K562 (cell line): ENCODE measurements around the gene CAPN12.
"Not testable (repeated sequence)": the region's sequence is repeated elsewhere in the genome, so short reads cannot be mapped to it uniquely, and the experiment has no call there.

Source experiments
- TAL1 ChIP-seq: fragments of 450-650 bp; IDR thresholded peaks from 2 replicates; pipeline ENCODE4 v1.6.1; 2016; ENCODE audit warnings: mild to moderate bottlenecking
- TF ChIP-seq, protein P1 (sequence below), 2 experiments: fragments of 450-650 bp in 1 of 2; sonication (generic) in 1 of 2; formaldehyde crosslinking in 1 of 2; IDR thresholded peaks in 1 of 2; conservative IDR thresholded peaks in 1 of 2; 2 replicates each; pipeline versions ENCODE4 v1.6.1 to v1.8.1; 2016 to 2023; ENCODE audit warnings: mild to moderate bottlenecking in 2 of 2, moderate library complexity in 2 of 2, inconsistent platforms in 1 of 2, missing genetic modification reagents in 1 of 2

DNA sequence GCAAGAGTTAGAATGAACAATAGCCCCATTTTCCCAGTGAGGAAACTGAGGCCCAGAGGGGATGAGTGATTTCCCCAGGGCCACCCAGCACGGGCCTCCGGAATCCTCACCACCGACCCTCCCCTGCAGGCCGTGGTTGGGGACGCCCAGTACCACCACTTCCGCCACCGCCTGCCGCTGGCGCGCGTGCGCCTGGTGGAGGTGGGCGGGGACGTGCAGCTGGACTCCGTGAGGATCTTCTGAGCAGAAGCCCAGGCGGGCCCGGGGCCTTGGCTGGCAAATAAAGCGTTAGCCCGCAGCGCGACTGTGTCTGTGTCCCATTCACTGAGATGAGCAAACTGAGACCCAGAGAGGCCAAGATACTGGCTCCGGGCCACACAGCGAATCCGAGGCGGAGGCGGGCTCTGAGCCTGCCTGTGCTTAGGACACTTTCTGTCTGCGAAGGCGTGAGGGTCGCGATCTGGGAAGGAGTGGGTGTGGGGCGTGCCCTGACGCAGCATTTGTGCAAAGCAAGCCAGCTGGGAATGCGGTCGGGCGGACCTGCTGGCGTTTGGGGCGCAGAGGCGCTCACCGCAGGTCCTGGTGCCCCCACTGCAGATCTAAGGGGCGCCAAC lies 47.3 kb upstream of the CAPN12 start:
- not testable (repeated sequence) for TF ChIP-seq TAL1
- TF ChIP-seq, protein P1, sequence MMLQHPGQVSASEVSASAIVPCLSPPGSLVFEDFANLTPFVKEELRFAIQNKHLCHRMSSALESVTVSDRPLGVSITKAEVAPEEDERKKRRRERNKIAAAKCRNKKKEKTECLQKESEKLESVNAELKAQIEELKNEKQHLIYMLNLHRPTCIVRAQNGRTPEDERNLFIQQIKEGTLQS (IDR thresholded peaks at IDR 0.05) = not testable (repeated sequence)
- TF ChIP-seq, protein P1 (CRISPR knock-in tag; conservative IDR thresholded peaks at IDR 0.05) = not testable (repeated sequence)
